ENCODE measurements around the gene SLAMF1.

GRCh38 chr1:160646180-160646579 lies 664 bp downstream of the SLAMF1 start:
- TF ChIP-seq EP300 (IDR thresholded peaks at IDR 0.05), result no peak
- TF ChIP-seq CTCF (IDR thresholded peaks at IDR 0.05), result no peak

All from upper lobe of left lung (tissue), 4 donors.